GM18951 (cell line): ENCODE measurements around the gene C6orf62.
A peak's percentile ranks its signal among the peaks of the same experiment; 100 is the strongest.
"Not testable (repeated sequence)": the region's sequence is repeated elsewhere in the genome, so short reads cannot be mapped to it uniquely, and the experiment has no call there.

ENCODE experiments used
- POLR2A ChIP-seq: IDR thresholded peaks from 4 replicates; pipeline ENCODE4 v1.6.1; 2011; ENCODE audit warnings: mild to moderate bottlenecking; ENCODE audit not compliant: insufficient read length, insufficient read depth; ENCODE audit errors: extremely low read depth
- in situ Hi-C: fragments of 300-500 bp; cut with MboI; formaldehyde crosslinking; loops from one replicate; pipeline ENCODE4 v1.12.0; 2022; ENCODE audit warnings: low sequenced_read_pairs, mixed read lengths, inconsistent platforms; ENCODE audit not compliant: unreplicated experiment

C6orf62 gene

DNA sequence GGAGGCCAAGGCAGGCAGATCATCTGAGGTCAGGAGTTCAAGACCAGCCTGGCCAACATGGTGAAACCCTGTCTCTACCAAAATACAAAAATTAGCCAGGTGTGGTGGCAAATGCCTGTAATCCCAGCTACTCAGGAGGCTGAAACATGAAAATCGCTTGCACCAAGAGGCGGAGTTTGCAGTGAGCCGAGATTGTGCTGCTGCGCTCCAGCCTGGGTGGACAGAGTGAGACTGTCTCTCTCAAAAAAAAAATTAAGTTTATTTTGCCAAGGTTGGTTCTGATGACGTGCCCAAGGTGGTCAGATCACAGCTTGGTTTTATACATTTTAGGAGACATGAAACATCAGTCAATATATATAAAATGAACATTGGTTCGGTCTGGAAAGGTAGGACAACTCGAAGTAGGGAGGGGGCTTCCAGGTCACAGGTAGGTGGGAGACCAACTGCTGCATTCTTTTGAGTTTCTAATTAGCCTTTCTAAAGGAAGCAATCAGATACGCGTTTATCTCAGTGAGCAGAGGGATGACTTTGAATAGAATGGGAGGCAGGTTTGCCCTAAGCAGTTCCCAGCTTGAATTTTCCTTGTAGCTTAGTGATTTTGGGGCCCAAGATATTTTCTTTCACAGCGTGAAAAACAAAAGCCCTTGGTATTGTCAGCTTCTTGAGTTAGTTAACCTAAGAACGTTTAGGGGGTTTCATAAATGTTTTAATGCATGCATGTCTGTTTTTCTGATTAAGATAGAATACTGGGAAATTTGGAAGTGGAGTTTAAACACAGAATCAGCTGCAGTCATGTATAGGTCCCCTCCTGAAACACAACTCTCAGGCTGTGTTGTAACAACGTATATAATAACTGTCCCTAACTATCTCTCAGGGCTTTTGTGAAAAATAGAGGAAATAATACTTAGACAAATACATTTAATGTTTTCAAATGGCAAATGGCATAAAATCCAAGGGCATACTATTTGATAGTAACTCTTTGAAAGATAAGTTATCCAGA lies 35.4 kb downstream of the C6orf62 start:
- no peak for TF ChIP-seq POLR2A
- in situ Hi-C loops: no loop called here

DNA sequence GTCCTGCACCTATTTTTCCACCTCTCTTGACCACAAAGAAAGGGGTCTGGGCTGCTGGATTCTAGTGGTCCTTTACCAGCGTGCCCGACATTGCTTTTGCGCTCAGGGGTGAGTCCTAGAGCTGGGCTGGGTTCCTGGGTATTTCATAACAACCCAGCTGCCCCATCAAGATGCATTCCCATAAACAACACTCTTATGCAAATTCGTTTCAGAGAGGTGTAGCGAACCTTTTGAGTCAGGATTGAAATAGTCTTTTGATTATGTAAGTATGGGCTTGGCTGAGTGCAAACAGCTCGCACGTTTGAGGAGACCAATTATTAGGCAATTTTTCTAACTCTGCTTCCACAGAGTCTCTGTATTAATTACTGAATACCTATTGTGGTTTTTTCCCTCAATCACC lies 38.4 kb downstream of the C6orf62 start:
- no peak for TF ChIP-seq POLR2A
- in situ Hi-C loops: no loop called here

DNA sequence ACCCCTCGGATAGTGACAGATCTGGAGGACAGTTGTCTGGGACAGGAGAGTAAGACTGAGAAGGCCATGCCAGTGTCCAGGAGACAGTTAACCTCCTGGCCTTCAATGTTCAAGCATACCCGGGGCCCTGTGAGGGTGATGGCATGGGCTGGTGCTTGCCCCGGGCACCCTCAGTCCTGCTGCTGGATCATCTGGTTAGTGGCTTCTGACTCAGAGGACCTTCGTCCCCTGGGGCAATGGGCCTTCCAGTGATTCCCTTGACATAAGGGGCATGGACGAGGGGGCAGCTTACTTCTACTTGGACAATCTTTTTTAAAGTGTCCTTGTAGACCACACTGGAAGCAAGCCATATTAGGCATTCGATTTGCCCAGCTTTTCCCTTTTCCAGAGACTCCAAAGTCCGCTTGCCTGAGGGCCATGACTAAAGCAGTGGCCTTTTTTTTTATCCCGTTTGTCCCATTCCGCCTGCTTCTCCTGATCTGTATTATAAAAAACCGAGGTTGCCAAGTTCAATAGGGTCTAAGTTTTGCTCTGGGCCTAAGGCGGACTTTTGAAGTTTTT lies 40.1 kb downstream of the C6orf62 start:
- in situ Hi-C loops: not testable (repeated sequence)

DNA sequence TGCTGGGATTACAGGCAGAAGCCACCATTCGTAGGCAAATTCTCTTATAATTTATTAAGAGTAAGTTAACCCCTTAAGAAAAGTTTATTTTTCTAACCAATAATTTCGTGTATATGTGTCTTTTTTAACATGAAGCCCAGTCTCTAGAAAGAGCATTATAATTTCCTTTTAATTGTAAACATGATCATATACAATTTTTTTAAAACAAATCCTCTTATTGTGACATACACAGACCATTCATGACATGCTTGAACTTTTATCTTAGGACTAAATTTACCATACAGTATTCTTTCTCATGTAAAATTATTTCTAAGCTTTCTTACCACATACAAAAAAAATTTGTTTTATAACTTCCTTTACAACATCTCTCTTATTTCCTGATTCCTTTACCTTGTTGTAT lies 45.3 kb downstream of the C6orf62 start:
- in situ Hi-C loops: no loop called here
- no peak for TF ChIP-seq POLR2A

DNA sequence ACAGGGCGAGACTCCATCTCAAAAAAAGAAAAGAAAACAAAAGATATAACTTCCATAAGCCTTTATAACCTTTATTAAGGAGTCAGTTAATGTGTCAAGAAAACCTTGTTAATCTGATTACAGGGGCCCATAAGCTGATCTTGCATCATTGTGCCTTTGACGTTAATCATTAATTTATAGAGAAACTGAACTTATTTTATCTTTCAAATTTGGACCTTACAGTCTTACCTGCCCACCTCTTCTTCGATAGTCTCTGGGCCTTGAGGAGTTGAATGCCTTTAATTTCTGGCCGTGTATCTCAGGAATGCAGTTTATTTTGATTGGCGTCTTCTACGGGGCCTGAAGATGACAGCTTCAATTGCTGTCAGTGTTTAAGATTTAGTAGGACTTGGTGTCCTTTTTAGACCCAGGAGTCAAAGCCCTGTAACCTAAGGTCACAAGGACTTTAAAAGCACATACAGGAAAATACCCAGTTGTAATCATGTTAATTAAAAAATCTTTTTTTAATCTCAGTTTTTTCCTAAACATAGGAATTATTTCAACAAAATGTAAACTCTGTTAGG lies 46.3 kb downstream of the C6orf62 start:
- TF ChIP-seq POLR2A: no peak
- in situ Hi-C loops: no loop called here

DNA sequence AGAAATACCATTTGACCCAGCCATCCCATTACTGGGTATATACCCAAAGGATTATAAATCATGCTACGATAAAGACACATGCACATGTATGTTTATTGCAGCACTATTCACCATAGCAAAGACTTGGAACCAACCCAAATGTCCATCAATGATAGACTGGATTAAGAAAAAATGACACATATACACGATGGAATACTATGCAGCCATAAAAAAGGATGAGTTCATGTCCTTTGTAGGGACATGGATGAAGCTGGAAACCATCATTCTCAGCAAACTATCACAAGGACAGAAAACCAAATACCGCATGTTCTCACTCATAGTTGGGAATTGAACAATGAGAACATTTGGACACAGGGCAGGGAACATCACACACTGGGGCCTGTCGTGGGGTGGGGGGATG lies 47.9 kb downstream of the C6orf62 start:
- in situ Hi-C loops: not testable (repeated sequence)

DNA sequence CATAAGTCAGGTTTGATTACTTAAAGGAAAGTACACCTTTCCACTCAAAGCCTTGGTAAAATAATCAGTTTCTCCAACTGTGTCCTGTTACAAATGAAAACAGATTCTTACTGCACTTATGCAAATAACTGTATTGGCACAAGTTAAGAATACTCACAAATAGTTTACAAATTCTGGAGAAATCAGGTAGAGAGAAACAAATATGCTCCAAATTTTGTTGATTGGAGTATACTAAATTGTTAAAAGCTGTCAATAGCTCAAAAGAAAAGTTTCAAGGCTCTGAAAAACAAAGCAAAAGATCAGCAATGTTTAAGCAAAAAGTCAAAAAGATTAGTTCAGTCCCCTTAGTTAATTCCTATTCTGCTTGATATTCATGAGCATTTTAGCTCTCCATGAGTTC lies 48.5 kb downstream of the C6orf62 start:
- in situ Hi-C loops: not testable (repeated sequence)

DNA sequence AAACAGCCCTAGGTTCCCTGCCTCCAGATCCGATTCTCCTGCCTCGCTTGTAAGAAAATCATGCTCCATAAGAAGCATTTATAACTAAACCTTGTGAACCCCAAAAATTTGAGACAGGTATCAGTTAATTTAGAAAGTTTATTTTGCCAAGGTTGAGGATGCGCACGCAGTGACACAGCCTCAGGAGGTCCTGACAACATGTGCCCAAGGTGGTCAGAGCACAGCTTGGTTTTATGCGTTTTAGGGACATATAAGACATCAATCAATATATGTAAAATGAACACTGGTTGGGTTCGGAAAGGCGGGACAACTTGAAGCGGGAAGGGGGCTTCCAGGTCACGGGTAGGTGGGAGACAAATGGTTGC lies 50.0 kb downstream of the C6orf62 start:
- no peak for TF ChIP-seq POLR2A
- in situ Hi-C loops: no loop called here

DNA sequence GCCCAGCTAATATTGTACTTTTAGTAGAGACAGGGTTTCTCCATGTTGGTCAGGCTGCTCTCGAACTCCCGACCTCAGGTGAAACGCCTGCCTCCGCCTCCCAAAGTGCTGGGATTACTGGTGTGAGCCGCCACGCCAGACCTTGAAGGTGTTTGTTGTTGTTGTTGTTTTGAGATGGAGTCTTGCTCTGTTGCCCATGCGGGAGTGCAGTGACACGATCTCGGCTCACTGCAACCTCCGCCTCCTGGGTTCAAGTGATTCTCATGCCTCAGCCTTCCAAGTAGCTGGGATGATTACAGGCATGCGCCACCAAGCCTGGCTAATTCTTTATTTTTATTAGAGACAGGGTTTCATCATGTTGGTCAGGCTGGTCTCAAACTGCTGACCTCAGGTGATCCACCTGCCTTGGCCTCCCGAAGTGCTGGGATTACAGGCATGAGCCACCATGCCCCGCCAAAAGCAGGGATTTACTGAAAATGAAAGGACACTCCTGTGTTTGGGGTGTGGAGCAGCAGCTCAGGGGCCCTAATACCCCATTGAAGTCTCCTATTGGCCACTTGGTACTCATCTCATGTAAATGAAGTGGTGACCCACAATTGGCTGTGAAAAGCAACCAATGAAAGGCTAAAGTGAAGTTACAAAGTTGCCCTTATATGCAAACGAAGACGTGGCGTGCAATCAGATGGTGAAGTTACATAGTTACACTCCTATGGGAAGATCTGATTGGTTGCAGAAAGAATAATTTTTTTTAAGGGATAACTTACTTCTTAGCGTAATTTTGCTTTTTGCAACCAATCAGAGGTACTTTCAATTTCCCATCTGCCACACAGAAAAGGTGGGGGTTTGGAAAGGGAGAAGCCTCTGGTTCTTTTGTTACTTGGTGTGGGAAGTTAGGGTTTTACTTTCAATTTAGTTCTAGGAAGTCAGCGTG lies 50.6 kb downstream of the C6orf62 start:
- in situ Hi-C loops: not testable (repeated sequence)

DNA sequence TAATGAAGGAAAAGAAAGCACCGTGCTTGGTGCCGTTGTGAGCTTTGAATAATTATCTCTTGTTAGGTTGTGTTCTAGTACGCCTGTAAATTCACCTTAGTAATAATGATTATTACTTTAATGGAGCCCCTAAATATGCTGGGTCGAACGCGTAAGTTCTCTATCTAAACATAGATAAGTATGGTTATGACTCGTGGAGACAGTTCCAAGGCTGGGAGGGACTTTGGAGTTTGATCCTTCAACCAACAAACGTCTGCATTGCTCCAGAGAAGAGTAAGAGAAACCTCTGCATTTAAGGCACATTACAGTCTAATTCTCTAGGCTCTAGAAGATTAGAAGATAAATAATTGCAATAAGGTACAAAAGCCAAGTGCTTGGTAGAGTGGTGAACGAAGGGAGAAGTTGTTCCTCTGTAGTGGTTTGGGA lies 51.6 kb downstream of the C6orf62 start:
- TF ChIP-seq POLR2A: no peak
- in situ Hi-C loops: no loop called here

DNA sequence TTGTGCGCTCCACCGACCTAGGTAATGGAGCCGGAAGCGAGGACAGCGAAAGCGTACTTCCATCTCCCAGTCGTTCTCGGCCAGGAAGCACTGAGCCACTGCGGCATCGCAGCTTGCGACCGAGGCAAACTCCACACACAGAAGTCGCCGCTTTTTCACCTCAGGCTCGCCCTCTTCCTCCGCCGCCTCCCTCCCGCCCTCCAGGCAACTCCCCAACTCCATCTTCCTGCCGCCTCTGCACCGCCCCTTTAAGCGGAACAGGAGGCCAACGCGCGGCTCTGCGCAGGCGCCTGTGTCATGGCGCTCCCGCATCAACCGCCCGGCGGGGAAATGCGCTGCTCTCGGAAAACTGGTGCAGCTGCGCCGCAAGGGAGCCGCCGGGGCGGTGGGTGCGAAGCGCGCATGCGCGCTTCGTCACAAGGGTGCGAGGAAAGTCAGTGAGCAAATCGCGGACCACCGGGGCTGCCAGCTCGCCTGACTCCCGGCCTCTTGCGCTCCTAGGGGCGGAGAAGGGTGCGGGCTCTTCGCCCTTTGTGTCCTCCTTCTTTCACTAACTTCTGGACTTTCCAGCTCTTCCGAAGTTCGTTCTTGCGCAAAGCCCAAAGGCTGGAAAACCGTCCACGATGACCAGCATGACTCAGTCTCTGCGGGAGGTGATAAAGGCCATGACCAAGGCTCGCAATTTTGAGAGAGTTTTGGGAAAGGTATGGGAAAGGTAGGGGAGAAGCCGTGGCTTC lies 52.1 kb downstream of the C6orf62 start, which contains the start of the genes ACOT13 and TDP2:
TSS of gene ACOT13 (plus strand) at position 437 of the 737 bp plus-strand sequence. CDS start at position 624, 187 bp downstream.
TSS of gene TDP2 (minus strand) at position 259 of the 737 bp plus-strand sequence. CDS start at position 222, 37 bp downstream.
- in situ Hi-C loops: no loop called here
- TF ChIP-seq POLR2A: peak; percentile 84

DNA sequence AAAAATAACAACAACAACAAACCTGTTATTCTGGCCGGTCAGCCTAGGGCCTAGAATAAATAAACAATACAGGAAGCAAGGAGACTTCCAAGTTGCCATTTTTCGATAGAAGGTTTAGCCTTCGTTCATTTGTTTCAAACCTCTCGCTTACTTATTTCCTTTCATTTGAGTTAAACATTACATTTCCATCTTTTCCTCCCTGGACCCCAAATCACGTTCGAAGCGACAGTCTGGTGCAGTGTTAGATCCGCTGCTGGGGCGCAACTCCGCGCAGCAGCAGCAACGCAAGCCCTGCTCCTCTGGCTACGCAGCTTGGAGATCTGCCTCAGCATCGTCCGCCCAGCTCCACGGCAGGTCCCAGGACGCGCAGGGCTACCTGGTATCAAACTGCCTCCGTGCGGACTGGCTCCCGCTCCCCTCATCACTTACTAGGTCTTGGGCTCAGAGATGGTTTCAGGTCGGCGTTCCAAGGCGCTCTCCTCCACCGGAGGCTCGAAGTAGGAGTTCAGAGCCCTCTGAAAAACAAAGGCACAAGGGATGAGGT lies 52.8 kb downstream of the C6orf62 start:
- TF ChIP-seq POLR2A: no peak
- in situ Hi-C loops: no loop called here
